ENCODE data around the gene CAPG. TPM values are rescaled to one million over a fixed set of nuclear protein-coding genes. Genes with fewer than 3 reads are reported as not detected.

Gene CAPG
- total and polyA plus RNA-seq, 9 of the 15 experiments (the other 6 are each of a cell fraction or from before 2014, with no cell fraction given), result 10.6 to 90.4 (median 56.0) TPM

DNA sequence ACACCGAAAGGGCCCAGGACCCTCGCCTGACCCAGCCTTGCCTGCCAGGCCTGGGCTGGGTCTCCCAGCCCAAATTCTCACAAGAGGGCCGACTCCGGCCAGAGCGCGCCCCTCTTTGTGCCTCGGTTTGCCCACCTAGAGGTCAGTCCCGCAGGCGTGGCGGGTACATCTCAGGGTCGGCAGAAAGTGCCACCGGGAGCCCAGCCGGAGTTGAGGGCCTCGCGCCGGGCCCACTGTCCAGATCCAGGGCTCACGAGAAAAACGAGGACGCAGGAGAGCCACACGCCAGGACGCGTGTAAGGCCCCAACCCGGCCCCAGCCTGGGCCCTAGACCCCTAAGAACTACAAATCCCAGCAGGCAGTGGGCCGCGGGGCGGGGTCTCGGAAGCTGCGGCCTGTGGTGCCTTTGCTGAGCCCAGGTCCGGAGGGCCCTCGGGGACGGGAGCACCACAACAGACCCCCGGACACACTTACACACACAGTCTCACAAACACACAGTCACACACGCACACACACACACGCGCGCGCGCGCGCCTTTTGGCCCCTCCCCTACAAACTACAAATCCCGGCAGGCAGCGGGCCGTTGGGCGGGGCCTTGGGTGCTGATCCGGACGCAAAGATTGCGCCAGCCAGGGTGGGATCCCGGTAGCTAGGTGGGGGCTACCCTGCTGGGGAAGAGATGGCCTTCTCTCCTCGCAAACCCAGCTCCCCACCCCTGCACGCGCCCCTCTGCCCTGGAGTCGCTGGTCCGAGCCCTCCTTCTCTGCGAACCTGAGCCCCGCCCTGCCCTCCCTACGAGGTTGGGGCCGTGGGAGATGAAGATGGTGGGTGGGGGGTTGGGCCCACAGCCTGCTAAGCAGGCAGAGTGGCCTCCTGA lies 8.2 kb upstream of the CAPG start, which contains the start of gene SH2D6 (continued):
- TF ChIP-seq RB1 (IDR thresholded peaks at IDR 0.05; ENCODE audit: low read depth) (no peak; the same call in 1 of the 2 replicates), FOXP1 (CRISPR knock-in tag; IDR thresholded peaks at IDR 0.05) (peak; percentile 88), NFYB (IDR thresholded peaks at IDR 0.05; ENCODE audit: extremely low read depth, insufficient read length) (no peak), ILF3 (IDR thresholded peaks at IDR 0.05; ENCODE audit: borderline replicate concordance) (no peak), C11orf30 (IDR thresholded peaks at IDR 0.05; ENCODE audit: low read depth) (no peak), NCOA1 (IDR thresholded peaks at IDR 0.05; ENCODE audit: low read depth) (no peak), ZNF408 (CRISPR knock-in tag; IDR thresholded peaks at IDR 0.05; ENCODE audit: low read depth) (no peak), GTF2A2 (tag; IDR thresholded peaks at IDR 0.05) (0 out of 2 replicates have a peak, but pooled peaks have one; percentile 28), ZNF766 (CRISPR knock-in tag; conservative IDR thresholded peaks at IDR 0.05) (peak; percentile 79), JUN (IDR thresholded peaks at IDR 0.05; ENCODE audit: borderline replicate concordance, low read depth, low read length) (peak; percentile 8; the same call in 1 of the 2 replicates), JUN (CRISPR knock-in tag; IDR thresholded peaks at IDR 0.05; ENCODE audit: borderline replicate concordance) (peak; percentile 76; the same call in 1 of the 2 replicates), MBD2 (IDR thresholded peaks at IDR 0.05; ENCODE audit: borderline replicate concordance, low read depth) (peak; percentile 82; the same call in 1 of the 2 replicates), HNRNPLL (IDR thresholded peaks at IDR 0.05; ENCODE audit: low read depth, low read length, poor library complexity, severe bottlenecking) (peak; percentile 33), CREB1 (IDR thresholded peaks at IDR 0.05) (no peak; the same call in none of the 2 replicates), CREB1 (CRISPR knock-in tag; IDR thresholded peaks at IDR 0.05) (peak; percentile 60)
- TF ChIP-seq, protein P1, sequence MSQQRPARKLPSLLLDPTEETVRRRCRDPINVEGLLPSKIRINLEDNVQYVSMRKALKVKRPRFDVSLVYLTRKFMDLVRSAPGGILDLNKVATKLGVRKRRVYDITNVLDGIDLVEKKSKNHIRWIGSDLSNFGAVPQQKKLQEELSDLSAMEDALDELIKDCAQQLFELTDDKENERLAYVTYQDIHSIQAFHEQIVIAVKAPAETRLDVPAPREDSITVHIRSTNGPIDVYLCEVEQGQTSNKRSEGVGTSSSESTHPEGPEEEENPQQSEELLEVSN (IDR thresholded peaks at IDR 0.05; ENCODE audit: borderline replicate concordance in 1 of 2, extremely low read depth in 1 of 2, insufficient read depth in 1 of 2, insufficient read length in 1 of 2, low read depth in 1 of 2, low read length in 1 of 2, poor library complexity in 1 of 2, severe bottlenecking in 1 of 2), result peak; percentile 82 to 91
- TF ChIP-seq, protein P2, sequence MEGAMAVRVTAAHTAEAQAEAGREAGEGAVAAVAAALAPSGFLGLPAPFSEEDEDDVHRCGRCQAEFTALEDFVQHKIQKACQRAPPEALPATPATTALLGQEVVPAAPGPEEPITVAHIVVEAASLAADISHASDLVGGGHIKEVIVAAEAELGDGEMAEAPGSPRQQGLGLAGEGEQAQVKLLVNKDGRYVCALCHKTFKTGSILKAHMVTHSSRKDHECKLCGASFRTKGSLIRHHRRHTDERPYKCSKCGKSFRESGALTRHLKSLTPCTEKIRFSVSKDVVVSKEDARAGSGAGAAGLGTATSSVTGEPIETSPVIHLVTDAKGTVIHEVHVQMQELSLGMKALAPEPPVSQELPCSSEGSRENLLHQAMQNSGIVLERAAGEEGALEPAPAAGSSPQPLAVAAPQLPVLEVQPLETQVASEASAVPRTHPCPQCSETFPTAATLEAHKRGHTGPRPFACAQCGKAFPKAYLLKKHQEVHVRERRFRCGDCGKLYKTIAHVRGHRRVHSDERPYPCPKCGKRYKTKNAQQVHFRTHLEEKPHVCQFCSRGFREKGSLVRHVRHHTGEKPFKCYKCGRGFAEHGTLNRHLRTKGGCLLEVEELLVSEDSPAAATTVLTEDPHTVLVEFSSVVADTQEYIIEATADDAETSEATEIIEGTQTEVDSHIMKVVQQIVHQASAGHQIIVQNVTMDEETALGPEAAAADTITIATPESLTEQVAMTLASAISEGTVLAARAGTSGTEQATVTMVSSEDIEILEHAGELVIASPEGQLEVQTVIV (CRISPR knock-in tag; IDR thresholded peaks at IDR 0.05; ENCODE audit: borderline replicate concordance), result no peak
- TF ChIP-seq, protein P3, sequence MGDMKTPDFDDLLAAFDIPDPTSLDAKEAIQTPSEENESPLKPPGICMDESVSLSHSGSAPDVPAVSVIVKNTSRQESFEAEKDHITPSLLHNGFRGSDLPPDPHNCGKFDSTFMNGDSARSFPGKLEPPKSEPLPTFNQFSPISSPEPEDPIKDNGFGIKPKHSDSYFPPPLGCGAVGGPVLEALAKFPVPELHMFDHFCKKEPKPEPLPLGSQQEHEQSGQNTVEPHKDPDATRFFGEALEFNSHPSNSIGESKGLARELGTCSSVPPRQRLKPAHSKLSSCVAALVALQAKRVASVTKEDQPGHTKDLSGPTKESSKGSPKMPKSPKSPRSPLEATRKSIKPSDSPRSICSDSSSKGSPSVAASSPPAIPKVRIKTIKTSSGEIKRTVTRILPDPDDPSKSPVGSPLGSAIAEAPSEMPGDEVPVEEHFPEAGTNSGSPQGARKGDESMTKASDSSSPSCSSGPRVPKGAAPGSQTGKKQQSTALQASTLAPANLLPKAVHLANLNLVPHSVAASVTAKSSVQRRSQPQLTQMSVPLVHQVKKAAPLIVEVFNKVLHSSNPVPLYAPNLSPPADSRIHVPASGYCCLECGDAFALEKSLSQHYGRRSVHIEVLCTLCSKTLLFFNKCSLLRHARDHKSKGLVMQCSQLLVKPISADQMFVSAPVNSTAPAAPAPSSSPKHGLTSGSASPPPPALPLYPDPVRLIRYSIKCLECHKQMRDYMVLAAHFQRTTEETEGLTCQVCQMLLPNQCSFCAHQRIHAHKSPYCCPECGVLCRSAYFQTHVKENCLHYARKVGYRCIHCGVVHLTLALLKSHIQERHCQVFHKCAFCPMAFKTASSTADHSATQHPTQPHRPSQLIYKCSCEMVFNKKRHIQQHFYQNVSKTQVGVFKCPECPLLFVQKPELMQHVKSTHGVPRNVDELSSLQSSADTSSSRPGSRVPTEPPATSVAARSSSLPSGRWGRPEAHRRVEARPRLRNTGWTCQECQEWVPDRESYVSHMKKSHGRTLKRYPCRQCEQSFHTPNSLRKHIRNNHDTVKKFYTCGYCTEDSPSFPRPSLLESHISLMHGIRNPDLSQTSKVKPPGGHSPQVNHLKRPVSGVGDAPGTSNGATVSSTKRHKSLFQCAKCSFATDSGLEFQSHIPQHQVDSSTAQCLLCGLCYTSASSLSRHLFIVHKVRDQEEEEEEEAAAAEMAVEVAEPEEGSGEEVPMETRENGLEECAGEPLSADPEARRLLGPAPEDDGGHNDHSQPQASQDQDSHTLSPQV (IDR thresholded peaks at IDR 0.05), result peak; percentile 97
